Middle frontal gyrus (tissue), 1 donor: Measurements from ENCODE around the gene FNDC3B.

Experiments used
- DNase-seq: peaks from one replicate; pipeline ENCODE4 v3.0.0-alpha.2; 2015; ENCODE audit warnings: low spot score; ENCODE audit errors: extremely low spot score

The FNDC3B gene

DNA sequence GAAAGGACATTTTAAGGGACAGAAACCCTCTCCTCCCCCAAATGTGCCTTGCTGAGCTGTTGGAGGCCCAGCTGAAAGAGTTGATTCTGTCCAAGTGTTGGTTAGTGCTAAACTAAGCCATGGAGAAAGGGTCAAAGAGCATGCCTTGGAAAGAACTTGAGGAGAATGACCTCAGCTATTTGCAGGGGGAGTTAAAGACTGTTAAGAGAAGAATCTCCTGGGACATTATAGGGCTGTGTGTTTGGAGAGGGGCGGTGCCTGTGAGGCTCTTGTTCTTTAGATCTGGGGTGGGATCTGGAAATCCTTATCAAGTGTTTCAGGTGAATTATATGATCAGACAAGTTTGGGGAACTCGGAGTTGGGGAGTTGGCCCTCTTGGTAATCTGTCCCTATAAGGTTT, 13.0 kb downstream of the FNDC3B start:
- no peak for DNase-seq

DNA sequence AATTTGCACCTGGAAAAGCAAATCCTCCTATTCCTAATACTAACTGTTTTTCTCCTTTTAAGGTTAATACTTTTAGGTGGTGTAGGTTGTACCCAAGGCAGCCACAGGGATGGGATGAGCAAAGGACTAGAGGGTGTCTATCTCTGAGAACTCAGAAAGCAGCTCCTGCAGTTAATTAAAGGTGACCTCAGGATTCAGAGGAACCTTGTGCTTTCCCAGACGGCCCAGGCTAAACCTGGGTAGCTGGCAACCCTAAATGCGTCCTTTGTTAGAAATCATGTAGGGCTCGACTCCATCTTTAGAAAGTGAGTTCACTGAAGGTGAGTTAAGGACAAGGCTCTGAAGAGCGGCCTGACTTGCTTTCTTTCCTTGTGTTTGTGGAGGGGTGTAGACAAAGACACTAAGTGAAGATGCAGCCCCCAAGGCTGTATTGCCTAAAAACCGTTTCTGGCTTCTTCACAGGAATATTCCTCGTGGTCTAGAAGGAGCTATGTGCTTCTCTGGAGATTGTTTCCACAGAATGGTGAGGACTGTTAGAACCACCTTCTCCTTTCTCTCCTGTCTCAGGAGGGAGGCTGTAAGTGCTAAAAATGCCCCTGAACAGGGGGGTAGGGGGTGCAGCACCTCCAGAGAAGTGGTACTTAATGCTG, 14.9 kb downstream of the FNDC3B start:
- no peak for DNase-seq

DNA sequence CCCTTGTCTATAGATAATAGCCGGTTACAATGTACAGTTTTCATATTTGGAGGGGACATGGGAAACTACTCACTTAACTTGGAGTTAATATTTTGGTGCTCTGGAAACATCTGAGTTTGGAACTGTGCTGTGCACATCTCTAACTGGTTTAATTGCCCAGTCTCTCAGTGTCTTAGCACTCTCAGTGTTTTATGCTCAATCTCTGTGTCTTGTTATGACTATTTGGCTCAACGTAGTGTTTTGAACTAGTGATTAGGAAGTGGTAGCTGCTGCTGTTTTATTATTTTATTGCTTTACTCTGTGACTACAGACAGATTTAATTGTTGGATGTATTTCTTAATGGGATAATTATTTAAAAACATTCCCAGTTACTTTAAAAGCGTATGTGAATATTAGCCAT, 17.0 kb downstream of the FNDC3B start:
- DNase-seq = no peak

DNA sequence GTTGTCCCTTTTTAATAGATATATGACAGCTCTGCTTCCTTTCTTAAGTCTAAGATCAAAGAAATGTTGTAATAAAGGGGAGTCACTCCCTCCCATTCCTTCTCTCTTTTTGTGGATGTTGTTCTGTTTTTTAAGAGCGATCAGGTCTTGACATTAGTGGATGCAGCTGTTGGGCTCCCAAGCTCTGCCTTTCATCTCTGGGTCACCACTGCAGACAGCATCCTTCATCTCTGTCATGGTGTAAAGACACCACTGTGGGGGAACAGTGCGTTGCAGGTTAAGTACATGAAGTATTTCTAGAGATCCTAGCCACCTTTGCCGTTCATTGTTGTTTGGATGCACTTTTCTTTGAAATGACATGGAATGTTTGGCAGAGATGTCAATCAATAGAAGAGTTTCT, 17.7 kb downstream of the FNDC3B start:
- no peak for DNase-seq

DNA sequence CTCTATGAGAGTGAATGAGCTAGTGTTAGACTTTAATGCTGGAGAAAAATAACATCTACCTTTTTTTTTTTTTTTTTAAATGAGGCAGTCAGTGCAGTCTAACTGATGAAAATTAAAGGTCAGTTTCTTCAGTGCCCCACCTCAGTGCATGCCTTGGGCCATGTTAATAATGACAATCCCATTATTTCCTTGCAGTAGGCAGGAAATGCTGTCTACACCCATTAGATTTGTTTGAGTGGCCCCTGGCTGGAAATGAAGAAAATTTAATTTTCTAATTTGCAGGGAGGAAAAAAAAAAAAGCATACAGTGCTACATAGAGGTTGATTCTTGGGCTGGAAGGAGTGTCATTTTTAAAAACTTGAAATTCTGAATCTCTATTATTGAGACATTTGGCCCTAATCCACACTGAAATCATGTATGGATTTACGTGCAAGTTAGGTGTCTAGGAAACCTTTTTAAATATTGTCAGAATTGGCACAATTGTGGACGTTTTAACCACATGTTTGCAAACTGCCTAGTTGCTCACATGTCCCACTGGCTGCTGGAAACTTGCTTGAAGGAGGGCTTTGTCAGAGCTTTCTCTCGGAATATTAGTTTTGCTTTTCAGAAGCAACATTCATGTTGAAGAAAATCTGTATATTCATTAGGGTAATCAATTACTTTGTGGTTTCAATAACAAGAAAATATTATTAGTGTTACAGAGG, 18.4 kb downstream of the FNDC3B start:
- DNase-seq = no peak

DNA sequence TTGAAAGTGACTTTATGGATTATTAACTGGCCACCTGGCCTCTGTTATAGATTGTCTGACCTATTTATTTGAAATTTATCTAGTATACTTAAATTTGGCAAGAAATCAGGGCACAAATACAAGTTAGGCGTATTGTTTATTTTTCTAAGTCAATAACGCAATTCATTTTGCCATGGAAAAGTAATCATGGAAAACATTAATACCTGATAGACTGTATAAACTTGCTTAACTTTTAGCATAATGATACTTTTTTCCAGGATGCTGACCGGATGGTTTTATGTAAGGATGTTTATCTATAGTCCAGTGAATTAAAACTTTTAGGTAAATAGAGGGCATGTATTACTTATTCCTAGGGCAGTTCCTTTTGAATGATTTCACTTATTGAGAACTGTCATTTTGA, 20.2 kb downstream of the FNDC3B start:
- no peak for DNase-seq

DNA sequence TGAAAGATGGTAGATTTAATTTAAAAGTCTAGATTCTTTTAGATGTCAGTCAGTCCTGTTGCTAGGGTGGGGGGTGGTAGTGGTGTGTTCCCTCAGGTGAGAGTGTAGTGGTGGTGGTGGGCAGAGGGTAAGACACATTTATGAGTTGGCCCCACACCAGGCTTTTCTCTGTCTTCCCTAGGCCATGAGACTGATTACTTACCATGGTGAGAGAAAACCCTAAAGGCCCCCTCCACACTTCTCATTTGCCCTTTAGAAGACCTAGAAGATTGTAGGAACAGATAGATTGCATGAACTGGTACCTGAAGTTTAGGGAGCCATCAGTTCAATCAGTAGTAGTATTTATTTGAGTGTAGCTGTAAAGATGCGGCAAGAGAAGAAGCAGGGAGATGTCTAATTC, 20.9 kb downstream of the FNDC3B start:
- DNase-seq = no peak

DNA sequence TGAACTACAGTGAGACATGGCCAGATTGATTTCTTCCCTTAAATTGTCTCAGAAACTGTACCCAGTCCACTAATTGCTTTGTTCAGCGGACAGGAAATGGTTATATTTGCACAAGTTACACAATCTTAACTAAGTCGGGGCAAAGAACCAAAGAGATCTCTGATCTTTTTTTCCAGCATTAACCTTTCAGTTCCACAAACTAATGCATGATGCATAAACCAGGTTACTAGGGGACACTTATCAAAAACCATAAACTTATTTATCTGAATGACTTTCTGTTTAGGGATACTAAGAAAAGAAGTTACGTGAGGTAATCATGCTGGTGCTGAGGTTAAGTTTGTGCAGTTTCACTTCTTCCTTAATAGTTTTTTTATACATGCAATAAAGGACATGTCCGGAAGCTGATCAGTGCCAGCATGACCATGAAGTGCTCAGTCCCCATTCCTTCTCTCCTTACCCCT, 22.4 kb downstream of the FNDC3B start:
- no peak for DNase-seq

DNA sequence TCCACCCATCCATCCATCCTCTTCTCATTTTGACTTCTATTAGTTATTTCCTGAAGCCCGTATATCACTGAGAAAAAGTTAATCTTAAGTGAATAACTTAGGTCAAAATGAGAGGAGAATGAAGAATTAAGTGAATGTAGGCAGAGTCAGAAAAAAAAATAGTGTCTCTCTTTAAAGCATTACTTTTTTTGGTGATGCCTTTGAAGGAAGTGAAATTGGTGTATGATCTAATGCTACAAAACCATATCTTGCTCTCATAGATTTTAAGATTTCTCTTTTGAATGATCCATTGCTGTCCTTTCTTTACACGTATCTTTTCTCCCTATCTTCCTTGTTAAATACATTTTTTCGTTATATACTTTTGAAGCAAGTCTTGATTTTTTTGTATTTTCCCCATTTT, 23.4 kb downstream of the FNDC3B start:
- no peak for DNase-seq

DNA sequence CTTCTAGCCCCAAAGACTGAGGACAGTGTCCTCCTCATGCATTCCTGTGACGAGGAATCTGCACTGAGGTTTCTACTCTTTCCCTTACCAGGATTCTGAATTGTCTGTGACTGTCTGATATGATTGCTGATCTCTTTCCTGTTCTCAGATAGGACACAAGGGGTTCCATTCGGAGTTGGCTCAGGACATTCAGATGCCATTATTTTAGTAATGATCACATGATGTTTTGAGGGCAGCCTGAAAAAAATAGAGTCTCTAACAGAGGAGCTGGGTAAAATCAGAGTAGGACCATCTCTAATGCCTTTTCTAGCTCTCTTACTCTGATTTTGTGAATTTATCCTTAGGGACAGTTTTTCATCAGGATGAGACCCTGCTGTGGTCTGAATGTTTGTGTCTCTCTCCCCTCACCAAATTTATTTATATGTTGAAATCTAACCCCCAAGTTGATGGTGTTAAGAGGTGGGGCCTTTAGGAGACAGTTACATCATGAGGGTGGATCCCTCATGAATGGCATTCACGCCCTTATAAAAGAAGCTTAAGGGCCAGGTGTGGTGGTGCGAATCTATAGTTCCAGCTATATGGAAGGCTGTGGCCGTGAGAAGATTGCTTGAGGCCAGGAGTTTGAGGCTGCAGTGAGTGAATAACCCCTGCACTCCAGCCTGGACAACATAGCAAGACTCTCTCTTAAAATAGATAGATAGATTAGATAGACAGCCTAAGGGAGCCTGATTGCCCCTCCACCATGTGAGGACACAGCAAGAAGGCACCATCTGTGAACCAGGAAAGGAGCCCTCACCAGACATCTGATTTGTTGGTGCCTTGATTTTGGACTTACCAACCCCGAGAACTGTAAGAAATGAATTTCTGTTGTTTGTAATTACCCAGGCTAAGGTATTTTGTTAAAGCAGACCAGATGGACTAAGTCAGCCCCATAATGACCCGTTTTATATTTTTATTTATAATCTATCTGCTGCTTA, 24.4 kb downstream of the FNDC3B start:
- no peak for DNase-seq

DNA sequence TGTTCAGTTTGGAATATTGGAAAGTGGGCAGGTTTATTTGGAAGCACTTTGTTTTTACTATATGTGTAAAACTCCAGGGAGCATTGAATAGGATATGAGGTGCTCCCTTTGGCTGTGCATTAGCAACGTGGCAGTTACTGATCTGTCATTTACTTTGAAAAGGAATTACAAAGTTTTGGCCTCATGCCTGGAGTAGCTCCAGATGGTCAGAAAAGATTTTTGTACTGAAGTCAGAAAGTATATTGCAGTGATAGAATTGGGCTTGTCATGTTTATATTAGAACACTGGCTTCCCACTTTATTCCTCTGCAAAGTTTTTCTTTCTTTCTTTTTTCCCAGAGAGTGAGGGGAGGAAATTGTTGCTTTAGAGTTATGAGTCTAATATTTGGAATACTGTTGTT, 26.1 kb downstream of the FNDC3B start:
- no peak for DNase-seq

DNA sequence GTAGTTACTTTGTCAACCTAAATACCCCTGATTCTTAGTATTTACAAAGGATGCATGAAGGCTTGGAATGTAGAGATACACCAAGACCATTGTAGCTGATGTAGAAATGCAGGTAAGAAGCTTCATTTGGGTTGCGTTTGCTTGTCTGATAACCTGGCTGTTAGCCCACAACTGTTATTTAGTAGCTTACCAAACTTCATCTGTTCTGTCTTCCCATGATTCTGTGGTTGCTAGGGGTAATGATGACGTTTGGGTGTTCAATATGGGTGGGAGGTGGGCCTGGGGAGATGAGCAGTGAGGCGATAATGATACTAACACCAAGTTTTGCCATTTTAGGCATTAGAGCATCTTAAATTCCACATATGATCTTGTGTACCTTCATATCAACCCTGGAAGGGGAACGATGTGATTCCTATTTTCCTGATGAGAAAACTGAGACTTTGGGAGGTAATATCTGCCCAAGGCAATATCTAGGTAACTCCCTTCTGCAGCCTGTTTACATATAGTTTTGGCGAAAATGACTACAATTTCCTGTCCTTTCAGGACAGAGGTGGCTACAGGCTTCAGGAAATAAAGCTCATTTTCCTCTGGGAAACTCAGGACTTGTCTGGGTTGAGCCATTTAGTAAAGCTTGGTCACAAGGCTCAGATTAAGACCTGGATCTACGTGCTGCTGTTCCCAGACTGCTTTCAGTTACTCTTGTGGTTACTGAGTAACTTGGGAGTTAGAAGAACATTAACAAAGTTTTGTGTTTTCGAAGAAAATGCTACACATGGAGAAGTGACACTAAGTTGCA, 26.8 kb downstream of the FNDC3B start:
- DNase-seq = no peak

DNA sequence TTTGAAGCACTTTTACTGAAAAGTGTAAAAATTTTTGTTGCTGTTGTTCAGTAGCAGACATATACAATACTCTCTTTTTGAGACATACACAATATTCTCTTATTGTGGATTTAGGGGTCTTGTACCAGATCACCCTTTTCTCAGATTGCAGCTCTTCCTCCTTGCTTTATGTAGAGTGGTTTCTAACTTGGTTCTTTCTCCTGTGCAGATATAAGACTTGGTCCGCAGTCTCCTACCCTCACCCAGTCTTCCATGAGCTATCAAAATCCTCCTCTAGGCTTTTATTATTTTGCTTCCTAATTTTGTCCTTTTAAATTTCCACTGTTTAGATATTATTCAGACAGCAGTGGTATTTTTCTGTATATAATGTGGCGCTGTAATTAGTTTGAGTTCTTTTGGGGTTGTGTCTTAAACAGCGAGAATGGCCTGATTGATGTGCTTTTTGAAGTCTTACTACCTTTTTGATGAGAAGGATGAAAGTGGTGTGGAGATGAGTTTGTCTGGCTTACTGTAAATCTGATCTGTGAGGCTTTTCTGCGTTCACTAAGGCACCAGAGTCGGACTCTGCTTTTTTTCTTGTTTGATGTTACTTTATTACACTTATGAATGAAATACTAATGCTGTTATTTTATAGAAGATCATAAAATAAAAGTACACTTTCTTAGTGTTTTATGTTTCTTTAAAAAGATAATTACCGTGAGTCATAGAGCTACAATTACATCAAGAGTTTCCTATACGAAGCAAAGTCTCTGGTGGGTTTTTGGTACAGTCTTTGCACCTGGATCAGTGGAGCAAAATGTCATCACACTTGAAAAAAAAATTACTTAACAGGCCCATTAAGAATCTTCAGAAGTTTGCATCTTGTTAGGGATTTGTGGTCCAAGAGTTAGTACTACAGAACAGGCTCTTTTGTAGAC, 27.8 kb downstream of the FNDC3B start:
- no peak for DNase-seq

DNA sequence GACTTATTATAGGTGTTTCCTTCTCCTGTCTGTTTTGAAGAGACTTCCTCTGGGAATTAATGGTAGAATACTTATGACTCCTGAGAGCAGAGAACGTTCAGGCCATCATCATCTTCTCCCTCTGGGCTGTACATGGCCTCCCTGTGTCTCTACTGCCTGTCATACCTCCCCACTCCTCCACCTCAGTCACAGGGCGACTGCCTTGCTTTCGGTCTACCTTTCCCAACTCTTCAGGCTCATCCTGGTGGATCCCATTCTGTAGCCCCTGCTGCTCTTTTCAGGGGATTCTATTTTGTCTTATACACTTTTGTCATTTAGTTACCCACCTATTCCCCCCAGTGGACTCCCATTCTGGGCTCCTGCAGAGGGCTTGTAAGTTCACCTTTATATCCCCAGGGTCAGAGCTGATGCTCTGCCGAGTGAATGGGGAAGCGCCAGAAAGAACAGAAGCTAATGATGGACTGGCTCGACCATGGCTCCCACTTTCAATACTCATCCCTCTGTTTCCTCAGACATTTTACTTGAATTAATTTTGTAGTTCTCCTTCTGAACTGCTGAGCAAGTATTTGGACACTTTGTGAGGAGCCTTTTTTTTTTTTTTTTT, 28.6 kb downstream of the FNDC3B start:
- no peak for DNase-seq

DNA sequence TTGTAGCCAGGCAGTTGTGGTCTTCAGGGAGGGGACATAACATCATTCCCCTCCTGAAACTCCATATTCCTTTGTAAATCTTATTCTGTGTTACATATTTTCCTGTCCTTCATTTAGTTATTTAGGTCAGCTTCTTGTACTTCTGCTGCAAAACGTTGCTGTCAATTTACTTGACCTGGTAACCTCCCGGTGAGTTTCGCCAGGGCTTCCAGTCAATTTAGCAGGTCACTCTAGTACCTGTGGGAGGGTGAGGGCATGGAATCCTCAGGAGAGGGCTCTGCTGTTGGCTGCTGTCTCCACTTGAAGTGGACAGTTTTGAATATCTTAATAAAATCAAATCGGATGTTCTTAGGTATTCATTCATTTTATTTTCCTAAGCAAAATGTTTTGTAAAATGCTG, 29.6 kb downstream of the FNDC3B start:
- no peak for DNase-seq

DNA sequence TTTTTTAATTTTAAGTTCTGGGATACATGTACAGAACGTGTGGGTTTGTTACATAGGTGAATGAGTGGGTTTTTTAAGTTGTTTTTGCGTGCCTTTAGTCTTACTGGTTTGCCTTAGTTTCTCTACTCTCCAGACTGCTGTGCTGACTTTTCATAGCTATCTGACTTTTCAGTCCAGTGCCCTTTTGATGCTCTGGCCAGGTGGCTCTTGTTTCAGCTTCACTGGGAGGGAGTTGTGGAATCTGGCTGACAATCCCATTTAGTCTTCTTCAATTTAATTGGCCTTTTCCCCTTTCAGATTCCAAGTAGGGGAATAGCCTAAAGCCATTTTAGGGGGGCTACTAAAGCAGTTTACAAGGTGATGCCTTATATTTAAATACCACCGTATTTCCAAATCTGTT, 30.1 kb downstream of the FNDC3B start:
- no peak for DNase-seq

DNA sequence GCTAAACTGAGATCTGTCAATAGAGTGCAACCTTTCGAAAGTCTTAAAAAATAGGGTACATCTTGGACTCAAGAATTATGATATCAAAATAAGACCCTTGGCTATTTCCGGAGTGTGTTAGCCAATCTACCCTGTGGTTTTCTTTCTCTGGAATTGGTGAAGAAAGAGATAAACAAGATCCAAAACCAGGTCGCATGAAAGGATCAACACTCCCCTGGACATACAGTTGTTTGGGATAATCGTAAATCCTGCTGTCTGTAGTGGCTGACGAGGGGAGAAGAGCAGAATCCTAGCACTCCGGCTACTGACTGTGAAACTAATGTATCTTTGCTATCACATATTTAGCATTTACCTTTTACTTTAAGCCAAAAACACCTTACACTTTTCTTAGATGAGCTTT, 30.9 kb downstream of the FNDC3B start:
- DNase-seq = no peak

DNA sequence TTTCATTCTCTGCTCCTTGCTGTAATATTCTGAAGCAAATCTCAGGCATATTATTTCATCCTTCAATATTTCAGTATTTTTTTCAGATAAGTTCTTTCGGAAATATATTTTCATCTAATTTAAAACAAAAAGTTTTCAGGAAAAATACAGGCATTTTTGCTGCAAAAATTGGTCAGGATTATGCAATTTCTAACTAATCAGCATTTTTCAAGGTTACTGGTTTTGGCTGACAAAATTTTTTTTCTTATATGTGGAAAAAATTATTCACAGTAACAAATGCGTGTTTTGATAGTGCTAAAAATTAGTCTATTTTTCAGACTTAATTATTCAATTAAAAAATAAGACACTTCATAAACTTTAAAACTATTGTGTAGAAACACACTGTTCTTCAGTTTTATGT, 31.4 kb downstream of the FNDC3B start:
- no peak for DNase-seq

DNA sequence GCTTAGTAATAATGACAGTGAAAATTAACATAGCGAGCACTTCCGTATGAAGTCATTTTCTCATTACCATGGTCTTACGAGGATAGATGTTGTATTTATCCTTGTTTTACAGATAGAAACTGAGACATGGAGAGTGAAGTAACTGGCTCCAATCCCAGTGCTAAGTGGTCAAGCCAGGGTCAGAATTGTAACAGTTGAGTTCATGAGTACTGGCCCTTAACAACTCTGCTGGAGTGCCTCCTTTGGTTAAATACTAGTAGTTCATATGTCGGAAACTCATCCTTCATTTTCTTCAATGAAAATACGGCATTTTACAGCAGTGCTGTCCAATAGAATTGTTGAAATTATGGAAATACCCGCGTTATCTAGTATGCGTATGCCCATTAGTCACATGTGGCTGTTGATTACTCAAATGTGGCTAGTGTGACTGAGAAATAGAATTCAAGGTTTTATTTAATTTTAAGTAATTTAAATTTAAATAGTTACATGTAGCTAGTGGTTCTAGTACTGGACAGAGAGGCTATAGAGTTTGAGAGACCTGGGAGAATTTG, 32.5 kb downstream of the FNDC3B start:
- DNase-seq = no peak

DNA sequence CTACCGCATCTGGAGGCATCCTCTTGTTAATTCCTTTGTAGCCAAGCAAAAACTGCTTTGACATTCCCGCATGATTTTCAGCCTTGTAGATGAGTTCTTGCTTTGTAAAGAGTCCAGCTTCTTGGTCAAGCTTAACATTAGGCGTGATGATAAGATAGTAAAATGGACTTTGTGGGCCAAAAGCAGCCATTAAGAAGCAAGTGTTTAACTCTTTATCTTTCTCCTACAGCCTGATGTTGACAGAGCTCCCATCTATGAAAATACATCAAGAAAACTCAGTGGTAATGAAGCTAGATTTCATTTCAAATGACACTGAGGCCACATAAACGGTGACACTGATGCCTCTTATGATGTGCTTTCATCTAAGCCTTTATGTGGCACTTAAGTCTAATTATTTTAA, 33.2 kb downstream of the FNDC3B start:
- DNase-seq = no peak
